ENCODE measurements around the gene EFHC2.
"Not testable (repeated sequence)": the region's sequence is repeated elsewhere in the genome, so short reads cannot be mapped to it uniquely, and the experiment has no call there.

The EFHC2 gene

DNA sequence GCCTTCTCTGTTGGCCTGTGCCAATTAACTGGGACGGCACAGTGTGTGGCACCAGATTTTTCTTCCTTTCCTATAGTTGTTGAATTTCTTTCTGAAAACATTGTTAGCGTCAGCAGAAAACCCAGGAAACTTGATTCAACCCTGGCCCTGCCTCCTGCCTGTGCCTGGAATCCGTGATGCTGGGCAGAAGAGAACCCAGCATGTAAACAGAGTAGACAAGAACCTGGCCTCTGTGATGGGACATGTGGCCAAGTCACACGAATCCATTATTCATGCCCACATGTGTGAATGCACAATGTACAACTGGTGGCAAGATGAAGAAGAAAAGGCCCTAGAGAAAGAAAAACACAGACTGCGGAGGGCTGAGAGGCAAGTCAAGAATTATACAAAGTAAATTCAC is 111.4 kb downstream of the EFHC2 start:
- no peak for DNase-seq (ENCODE audit: low read depth in 2 of 2)

DNA sequence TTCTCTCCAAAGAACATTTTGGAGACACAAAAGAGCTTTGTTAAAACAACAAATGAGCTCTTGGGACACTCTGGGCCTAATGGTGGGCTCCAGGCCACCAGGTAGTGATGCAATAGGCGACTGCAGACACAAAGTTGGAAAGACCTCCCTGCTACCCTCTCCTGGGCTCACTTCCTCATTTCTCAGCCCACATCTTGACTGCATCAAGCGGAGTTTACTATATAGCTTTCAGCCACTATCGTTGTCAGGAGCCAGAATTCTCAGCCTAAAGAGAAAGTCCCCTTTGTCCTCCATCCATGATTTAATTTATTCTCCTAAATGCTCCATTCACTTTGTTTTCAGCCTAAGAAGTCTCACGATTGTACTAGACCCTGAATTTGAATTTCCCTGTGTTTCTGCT is 114.9 kb downstream of the EFHC2 start:
- no peak for DNase-seq (ENCODE audit: low read depth in 2 of 2)

DNA sequence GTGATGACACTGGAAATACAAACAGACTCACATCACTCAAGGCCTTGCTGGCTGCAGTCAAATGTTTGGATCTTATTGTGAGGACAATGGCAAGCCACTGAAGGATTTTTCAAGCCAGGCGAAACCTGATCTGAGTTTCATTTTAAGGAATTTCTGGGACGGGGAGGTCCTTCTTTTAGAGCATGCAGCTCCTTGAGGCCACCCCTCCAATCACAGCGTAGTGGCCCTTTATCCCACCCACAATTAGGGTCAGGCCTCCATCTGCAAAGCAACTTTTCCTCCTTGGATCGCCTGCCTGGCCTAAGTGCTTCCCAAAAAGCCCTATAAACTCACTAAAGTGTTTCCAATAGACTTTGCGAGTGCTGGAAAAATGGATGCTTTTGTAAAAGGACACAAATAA is 115.5 kb downstream of the EFHC2 start:
- no peak for DNase-seq (ENCODE audit: low read depth in 2 of 2)

DNA sequence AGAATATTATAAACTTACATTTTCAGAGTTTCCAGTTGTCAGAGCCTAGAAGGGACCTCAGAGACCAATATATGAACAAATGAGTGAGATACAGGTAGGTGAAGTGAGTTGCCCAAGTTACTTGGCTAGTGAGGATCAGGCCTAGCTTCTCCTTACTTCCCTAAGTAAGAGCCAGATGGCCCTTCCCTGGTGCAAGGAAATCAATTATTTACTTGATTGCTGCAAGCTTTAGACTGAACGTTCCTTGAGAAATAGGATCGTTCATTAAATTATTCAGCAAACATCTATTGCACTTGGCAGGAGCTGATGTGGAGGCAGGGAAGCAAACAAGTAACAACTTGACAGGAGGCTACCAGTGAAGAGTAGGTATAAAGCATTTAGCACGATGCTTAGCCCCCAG is 117.8 kb downstream of the EFHC2 start:
- no peak for DNase-seq (ENCODE audit: low read depth in 2 of 2)

DNA sequence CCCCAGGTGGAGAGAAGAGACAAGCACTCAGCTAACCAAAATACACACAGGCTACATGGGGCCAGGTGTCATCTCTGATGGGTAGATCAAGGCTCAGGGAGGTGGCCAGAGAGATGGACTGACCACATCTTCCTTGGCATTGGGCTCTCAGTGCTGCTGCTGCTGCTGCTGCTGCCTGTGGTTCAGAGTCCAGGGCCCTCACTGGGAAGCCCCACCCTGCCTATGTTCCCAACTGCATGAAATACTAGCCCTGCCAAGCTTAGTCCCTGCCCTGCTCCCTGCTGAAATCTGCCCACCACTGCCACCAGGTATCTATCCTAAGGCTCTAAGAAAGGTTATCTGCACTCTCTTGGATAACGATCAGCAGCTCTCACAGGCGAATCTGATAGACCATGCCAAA is 118.7 kb downstream of the EFHC2 start:
- DNase-seq (ENCODE audit: low read depth in 2 of 2), result no peak

DNA sequence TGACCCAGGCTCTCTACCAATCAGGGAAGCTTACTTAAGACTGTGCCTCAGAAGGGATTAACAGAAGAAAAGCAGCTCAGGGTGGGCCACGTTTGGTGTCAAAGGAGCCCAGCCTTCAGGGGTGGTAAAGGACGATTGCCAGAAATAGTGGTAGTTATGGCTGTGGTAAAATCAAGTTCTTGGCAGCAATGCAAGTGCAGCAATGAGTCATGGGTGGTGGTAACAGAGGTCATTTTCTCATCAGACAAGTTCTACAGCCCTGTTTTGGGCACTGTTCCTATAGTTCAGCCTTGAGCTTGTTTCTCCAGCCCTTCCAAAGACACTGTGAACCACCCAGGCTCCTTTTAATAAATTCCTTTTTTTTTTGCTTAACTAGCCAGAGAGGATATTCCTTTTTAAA is 120.3 kb downstream of the EFHC2 start:
- DNase-seq (ENCODE audit: low read depth in 2 of 2), result no peak

DNA sequence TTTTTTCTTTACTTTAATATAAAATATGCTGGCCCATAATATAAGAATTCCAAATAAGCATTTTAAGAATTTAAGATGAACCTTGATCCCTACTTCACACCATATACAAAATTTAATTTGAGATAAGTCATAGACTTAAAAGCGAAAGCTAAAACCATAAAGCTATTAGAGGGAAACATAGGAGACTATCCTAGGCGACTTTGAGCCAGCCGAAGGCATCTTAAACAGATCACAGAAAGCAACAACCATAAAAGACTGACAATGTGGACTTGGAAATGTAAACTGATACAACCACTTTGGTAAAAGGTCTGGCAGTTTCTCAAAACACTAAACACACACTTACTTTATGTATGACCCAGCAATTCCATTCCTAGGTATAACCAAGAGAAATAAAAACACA is 125.0 kb downstream of the EFHC2 start:
- no peak for DNase-seq (ENCODE audit: low read depth in 2 of 2)

DNA sequence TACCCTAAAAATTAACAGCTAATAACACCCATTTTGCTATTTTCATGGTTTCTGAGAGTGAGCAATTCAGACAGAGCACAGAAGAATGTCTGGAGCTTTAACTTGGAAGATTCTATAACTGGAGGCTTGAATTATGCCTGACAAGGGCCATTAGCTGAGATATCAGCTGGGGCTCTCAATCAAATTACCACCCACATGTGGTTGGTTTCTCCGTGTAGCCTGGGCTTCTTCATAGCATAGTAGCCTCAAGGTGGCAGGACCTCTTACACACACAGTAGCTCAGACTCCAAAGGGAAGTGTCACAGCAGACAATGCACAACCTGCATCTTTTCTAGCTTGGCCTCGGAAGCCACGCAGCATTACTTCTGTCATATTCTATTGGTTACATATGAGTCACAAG is 127.3 kb downstream of the EFHC2 start:
- no peak for DNase-seq (ENCODE audit: low read depth in 2 of 2)

DNA sequence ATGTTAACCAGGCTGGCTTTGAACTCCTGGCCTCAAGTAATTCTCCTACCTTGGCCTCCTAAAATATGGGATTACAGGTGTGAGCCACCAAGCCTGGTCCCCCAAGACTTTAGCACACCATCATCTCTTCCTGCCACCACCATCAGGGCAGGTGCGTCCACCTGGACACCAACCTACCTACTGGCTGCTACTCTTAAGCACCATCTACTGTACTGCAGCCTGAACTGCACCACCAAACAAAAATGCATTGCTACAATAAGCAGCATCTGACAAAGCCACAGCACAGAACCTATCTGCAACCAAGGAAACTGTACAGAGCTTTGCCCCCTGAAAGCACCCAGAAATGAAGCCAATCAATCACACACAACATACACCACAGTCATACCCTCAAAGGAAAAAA is 139.7 kb downstream of the EFHC2 start:
- DNase-seq (ENCODE audit: low read depth in 2 of 2), result no peak

DNA sequence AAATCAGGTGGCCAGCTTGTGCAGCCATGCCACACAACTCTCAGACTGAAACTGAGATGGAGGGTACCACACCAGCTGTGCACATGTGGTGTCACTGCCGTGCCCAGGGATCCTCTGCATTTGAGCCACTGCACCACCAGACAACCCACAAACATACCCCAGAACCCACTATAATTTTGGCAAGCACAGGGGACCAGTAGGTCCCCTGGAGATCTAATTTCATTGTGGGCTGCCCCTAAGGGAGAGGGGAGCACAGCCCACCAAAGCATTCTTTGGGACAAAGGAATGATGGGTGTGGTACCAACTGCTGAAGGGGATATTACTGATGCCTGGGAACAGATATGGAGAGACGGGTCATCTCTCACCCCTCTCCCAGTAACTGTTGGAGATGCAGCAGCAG is 140.9 kb downstream of the EFHC2 start:
- DNase-seq (ENCODE audit: low read depth in 2 of 2), result no peak

DNA sequence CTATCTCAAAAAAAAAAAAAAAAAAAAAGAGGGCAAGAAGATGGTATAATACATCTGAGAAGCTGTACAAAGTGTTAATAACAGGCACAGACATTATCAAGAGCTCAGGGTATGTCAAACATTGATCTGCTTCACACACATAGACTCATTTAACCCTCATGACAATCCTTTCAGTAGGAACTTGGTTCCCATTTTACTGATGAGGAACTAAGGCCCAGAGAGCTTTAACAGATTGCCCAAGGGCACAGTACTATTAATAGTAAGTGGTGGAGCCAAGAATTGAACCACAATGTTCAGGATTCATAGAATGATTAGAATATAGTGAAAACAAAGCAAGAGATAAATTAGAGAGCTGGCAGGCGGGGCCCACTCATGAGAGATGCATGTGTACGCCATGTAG is 154.4 kb downstream of the EFHC2 start:
- DNase-seq (ENCODE audit: low read depth in 2 of 2), result no peak

DNA sequence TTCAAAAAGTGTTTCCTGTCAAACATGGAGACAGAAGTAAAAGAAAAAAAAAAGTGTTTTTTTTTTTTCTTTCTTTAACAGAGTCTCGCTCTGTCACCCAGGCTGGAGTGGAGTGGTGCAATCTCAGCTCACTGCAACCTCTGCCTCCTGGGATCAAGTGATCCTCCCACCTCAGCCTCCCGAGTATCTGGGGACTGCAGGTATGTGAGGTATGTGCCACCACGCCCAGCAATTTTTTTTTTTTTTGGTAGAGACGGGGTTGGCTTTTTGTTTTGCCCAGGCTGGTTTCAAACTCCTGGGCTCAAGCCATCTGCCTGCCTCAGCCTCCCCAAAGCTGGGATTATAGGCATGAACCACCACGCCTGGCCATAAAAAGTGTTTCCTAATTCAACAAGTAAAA is 155.6 kb downstream of the EFHC2 start:
- DNase-seq (ENCODE audit: low read depth in 2 of 2), result not testable (repeated sequence)

DNA sequence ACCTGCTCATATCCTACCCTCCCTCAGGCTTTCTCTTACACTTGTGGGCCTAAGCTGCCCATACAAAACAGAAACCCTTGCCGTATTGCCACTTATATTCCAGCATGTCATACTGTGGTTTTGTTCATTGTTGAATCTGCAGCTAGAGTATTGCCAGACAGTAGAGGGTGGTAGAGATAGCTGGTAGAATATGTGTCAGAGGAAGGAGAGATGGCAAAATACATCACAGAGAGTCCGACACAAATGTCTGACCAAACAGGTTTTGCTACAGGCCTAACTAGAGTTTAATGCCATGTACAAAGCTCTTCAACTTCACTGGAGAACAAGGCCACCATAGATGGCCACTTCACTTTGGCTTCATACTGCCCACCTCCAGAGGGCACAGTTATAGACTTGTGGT is 160.1 kb downstream of the EFHC2 start:
- DNase-seq (ENCODE audit: low read depth in 2 of 2), result no peak

DNA sequence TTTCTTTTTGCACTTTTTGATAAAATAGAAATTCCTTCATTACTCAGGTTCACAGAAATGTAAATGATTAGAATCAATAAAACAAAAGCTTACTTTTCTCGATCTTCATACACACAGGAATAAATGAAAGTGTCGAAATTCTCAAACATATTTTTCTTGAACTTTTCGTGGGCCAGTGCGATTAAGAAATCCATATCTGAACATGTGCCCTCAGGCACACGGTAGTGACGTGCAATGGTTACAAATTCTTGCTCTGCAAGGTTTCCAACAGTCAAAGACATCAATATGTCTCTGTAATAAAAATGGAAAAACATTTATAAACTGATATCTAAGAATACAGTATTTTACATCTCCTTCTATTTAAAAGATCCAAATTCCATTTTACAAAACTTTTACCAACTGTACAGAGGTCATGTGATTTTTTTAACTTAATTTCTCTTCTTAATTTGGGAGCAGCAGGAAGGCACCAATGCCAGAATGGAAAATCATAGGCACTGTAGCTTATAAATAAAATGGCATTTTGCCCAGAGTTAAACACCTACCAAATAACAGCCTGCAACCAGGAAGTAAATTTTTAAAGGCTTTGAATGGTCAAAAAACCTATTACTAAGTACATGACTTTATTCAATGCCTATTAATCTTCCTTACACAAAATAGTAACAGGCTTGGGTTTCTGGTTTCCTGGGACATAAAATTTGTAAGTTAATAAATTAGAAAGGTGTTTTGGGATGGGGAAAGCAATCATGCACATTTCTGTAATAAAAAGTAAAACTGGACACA is 165.0 kb downstream of the EFHC2 start:
- DNase-seq (ENCODE audit: low read depth in 2 of 2), result no peak

DNA sequence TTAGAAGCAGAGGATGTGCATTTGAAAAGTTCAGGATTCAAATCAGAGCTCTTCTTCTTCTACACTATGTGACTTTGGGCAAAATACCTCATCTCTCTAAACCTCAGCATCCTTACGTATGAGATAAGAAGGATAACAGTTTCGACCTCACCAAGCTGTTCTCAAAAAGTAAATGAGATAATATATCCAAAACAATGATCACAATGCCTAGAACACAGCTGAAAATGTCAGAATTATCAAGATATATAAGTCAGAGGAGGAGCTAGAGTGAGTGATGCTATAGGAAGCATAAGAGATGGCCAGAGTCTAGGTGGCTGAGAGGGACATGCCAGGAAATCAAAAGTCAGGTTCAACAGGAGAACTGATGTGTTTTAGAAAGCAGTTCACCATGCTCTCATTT is 168.0 kb downstream of the EFHC2 start:
- DNase-seq (ENCODE audit: low read depth in 2 of 2), result no peak

DNA sequence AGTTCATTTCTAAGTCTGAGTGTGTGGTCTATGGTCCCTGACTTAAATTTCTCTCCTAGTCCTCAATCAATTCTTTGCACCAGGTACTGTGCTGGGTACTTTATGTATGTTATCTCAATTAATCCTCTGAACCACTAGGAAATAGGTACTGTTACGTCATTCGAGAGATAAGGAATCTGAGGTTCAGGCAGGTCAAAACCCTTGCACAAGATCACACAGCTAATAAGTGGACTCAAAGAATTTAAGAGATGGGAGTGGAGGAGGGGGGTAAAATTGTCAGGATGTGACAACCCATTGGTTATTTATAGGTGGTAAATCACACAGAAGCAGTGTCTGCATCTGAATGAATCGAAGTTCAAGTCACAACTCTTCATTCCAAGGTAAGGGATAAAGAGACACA is 169.4 kb downstream of the EFHC2 start:
- no peak for DNase-seq (ENCODE audit: low read depth in 2 of 2)

DNA sequence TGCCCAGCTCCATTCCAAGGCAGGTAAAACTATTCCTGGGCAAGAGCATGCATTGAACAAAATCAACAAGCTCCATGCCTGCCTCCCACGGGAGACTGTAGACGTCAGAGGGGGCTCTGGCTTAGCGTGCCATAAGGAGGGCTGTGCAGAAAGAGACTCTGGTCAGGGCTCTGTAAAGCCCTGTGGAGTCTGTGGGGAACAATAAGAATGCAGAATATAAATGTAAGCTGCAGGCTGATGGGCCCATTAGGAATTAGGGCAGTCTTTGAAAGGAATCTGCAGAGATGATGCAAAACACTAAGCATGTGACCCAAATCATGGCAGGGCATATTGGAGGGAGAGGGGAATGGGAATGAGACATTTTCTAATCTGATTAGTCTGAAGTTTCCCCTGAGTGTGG is 170.3 kb downstream of the EFHC2 start:
- no peak for DNase-seq (ENCODE audit: low read depth in 2 of 2)

DNA sequence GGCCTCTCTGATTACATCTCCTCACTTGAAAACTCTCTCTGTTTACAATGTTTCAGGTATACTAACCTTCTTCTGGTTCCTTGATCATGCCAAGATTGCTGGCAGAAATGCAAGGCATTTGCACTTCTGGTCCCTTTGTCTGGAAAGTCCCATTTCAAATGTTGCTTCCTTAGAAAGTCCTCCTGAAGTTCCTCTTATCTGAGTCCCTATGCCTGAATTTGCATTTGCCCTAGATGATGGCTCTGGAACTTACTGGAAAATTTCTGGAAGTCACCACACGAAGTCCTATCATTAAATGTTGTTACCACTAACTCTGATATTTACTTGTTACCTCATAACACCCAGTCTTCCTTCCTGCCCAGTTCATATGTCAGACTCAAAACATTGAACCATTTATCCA is 176.4 kb downstream of the EFHC2 start:
- DNase-seq (ENCODE audit: low read depth in 2 of 2), result no peak

DNA sequence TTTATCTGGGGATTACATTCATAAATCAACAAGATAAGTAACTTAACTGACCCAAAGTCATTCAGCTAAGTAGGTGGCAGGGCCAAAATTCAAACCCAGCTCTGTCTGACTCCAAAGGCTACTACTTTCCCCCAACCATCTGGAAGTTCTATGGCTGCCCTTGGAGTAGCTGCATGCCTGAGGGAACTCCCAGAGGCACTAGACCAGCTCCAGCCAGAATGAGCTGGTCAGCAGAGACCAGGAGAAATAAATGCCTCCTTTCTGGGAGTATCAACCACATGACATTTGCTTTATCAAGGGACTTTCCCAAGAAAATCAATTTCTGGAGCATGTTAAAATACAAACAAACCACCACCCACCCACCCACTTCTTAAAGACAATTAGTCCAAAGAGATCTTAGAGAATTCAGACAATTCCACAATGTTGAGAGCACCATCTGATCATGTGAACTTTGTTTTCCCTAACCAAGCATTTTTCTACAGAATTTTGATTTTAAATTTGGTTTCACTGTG is 180.5 kb downstream of the EFHC2 start:
- no peak for DNase-seq (ENCODE audit: low read depth in 2 of 2)

DNA sequence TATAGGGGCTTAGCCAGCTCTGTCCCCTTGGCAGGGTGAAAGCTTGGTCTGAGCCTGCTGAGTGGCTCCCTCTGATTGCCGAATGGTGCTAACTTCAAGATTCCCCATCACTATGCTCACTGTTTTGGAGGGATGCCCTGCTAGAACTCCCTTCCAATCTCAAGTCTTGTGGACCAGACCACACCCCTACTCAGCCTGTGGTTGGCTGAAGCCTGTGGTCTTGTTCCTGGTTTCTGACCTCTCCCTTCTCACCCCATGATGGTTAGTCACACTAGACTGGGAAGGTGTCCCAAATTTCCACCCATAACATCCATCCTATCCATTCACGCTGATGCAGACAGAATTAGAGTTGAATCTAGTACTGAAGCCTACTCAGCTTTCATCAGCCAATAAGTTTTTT is 185.6 kb downstream of the EFHC2 start:
- no peak for DNase-seq (ENCODE audit: low read depth in 2 of 2)

DNA sequence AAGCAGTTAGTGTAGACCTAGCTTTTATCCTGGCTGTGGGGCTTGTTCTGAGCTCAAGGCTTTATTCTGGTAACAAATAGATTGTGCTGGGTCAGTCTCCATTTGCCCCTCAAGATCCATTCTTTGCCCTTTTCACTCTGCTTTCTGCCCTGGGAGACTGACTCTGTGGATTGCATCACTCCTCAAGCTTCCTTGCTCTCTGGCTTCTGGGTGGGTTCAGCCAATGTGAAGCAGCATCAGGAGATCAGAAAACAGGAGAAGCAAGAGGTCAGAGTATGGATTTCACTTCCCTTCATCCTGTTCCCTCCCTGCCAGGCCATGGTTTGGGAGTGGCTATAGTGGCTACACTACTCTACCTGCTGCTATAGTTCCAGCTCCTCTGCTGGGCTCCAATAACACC is 186.2 kb downstream of the EFHC2 start:
- DNase-seq (ENCODE audit: low read depth in 2 of 2), result no peak

DNA sequence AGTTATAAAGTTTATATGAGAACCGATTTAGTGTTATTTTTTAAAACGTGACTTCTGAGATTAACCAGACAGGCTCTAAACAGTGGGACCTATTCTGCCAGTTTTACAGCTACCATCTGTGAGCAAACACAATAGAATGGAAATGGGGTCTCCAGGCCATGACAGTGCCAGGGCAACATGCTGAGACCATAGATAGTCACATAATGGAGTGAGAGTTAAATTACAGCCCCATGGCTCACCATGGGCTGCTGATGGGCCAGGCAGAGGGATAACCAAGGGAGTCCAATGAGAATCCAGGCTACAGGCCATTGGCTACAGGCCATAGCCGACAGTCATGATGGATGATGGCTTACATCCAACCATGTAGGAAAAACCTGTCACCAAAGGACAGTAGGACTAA is 186.7 kb downstream of the EFHC2 start:
- DNase-seq (ENCODE audit: low read depth in 2 of 2), result no peak

DNA sequence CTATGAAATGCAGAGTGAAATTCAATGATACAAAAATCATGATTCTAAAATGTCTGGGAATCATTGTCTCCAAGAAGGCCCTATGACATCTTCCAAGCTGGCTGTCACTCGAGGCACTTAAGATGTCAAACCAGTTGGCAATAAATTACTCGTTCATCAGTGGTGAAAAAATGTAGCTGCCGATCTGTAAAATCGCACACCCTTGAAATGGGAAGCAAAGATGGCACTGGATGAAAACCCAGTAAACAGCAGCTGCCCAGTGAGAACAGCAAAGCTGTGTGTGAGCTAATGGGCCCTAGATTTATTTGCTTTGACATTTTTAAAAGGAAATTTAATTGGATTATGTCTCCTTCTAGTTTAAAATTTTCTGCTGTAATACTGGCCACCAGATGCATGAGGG is 188.3 kb downstream of the EFHC2 start:
- no peak for DNase-seq (ENCODE audit: low read depth in 2 of 2)

DNA sequence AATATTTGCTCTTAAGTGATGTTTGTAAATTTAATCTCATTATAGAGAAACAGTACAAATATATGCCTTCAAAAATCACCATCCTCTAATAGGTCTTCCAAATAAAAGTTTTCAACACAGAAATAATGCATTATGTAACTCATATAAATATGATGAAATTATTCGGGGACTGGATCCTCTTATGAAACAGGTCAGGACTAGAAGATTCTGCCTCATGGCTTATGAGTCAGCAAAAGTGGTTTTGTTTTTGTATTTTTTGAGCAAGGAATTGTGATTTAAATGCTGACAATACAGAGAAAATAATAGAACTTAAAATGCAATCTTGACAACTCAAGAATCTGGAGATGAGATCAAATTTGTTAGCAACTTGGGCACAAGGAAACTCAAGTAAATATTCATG is 190.6 kb downstream of the EFHC2 start:
- no peak for DNase-seq (ENCODE audit: low read depth in 2 of 2)
